Endothelial cell of umbilical vein (primary cell): ENCODE results near the gene SORCS2. TPM values are rescaled to one million over a fixed set of nuclear protein-coding genes. Genes with fewer than 3 reads are reported as not detected.

ENCODE experiments used
- BruUV-seq: library from RNA; stranded (reverse); fragments of 400-500 nt; replicated peaks from 2 replicates; lab custom pipeline; 2021; lab: Mats Ljungman, UMichigan
- CTCF ChIA-PET: fragments of 300-600, 350-600 bp; sonication (Branson Sonifier 250); formaldehyde crosslinking; loops from one replicate; lab custom pipeline; 2021; ENCODE audit warnings: antibody characterized with exemption, inconsistent platforms; lab: Charles Lee
- POLR2A ChIA-PET: fragments of 300-600, 350-600 bp; sonication (Branson Sonifier 250); formaldehyde crosslinking; loops from one replicate; lab custom pipeline; 2021; ENCODE audit warnings: antibody characterized with exemption, inconsistent platforms; lab: Charles Lee
- DNase-seq: peaks from one replicate; pipeline ENCODE4 v3.0.0-alpha.2; 2011; ENCODE audit warnings: low read depth, low spot score
- FAIRE-seq: peaks from 2 replicates; lab custom pipeline; 2011; peaks lifted over from hg19 to GRCh38; lab: Jason Lieb, UNC
- H2AFZ ChIP-seq: 2 replicates; pipeline ENCODE4 v1.6.0; 2012; ENCODE audit warnings: low read depth, low read length, control low read depth, inconsistent platforms
- H3K27ac ChIP-seq: 2 replicates; pipeline ENCODE4 v1.5.1; 2011; ENCODE audit warnings: low read depth, mild to moderate bottlenecking, control low read depth, low read length, moderate library complexity; ENCODE audit not compliant: insufficient read depth
- H3K27me3 ChIP-seq, 2 experiments: 2 replicates each; pipeline versions ENCODE4 v1.6.0 to v1.6.1; 2011; ENCODE audit warnings: low read length in 2 of 2, mixed read lengths in 1 of 2; ENCODE audit not compliant: control insufficient read depth in 2 of 2, insufficient read depth in 2 of 2
- H3K36me3 ChIP-seq, 2 experiments: 2 replicates in 1 of 2; 3 replicates in 1 of 2; pipeline ENCODE4 v1.5.1; 2011; ENCODE audit warnings: low read length in 2 of 2, mild to moderate bottlenecking in 1 of 2, moderate library complexity in 1 of 2; ENCODE audit not compliant: control insufficient read depth in 2 of 2, insufficient read depth in 2 of 2; ENCODE audit errors: extremely low read depth in 1 of 2
- H3K4me1 ChIP-seq: 3 replicates; pipeline ENCODE4 v1.5.1; 2011; ENCODE audit warnings: mild to moderate bottlenecking, low read length; ENCODE audit not compliant: control insufficient read depth, insufficient read depth; ENCODE audit errors: extremely low read depth
- H3K4me2 ChIP-seq: 2 replicates; pipeline ENCODE4 v1.6.1; 2011; ENCODE audit warnings: low read length, control low read depth, mixed read lengths; ENCODE audit not compliant: insufficient read depth
- H3K4me3 ChIP-seq, 3 experiments: fragments of 200-600 bp in 1 of 3; sonication (generic), shearing (Covaris generic) in 1 of 3; replicated peaks in 1 of 3; 2 replicates each; pipeline ENCODE4 v1.5.1; 2011 to 2016; ENCODE audit warnings: control low read depth in 3 of 3, low read length in 3 of 3, mild to moderate bottlenecking in 2 of 3, inconsistent platforms in 1 of 3, low read depth in 1 of 3, moderate library complexity in 1 of 3; ENCODE audit not compliant: insufficient read depth in 1 of 3
- H3K79me2 ChIP-seq: 2 replicates; pipeline ENCODE4 v1.6.0; 2012; ENCODE audit warnings: low read length, inconsistent platforms; ENCODE audit not compliant: control insufficient read depth, insufficient read depth
- H3K9ac ChIP-seq: replicated peaks from 2 replicates; pipeline ENCODE3; 2011; ENCODE audit warnings: low read length, control low read depth; ENCODE audit not compliant: insufficient read depth; ENCODE audit errors: extremely low read depth
- H3K9me1 ChIP-seq: replicated peaks from 3 replicates; pipeline ENCODE4 v1.6.0; 2011; ENCODE audit warnings: mild to moderate bottlenecking, low read length; ENCODE audit not compliant: control insufficient read depth, insufficient read depth; ENCODE audit errors: extremely low read depth
- H3K9me3 ChIP-seq: replicated peaks from 2 replicates; pipeline ENCODE4 v1.5.1; 2012; ENCODE audit warnings: low read length, inconsistent platforms; ENCODE audit not compliant: control insufficient read depth, insufficient read depth
- H4K20me1 ChIP-seq: replicated peaks from 2 replicates; pipeline ENCODE3; 2011; ENCODE audit warnings: mild to moderate bottlenecking, low read length; ENCODE audit not compliant: control insufficient read depth, insufficient read depth; ENCODE audit errors: extremely low read depth
- CTCF ChIP-seq, 2 donors: IDR thresholded peaks; 1 replicate in 1 of 2; 2 replicates in 1 of 2; pipeline ENCODE4 v1.5.1; 2011; ENCODE audit warnings: low read length in 2 of 2, mild to moderate bottlenecking in 2 of 2, moderate library complexity in 2 of 2, control low read depth in 1 of 2, inconsistent platforms in 1 of 2, low read depth in 1 of 2; ENCODE audit not compliant: insufficient read depth in 1 of 2; ENCODE audit errors: extremely low read depth in 1 of 2
- EZH2 ChIP-seq: IDR thresholded peaks from 2 replicates; pipeline ENCODE4 v1.6.1; 2012; ENCODE audit warnings: borderline replicate concordance, low read depth, mild to moderate bottlenecking, moderate library complexity, low read length, inconsistent platforms; ENCODE audit not compliant: severe bottlenecking
- FOS ChIP-seq: IDR thresholded peaks from 2 replicates; pipeline ENCODE4 v1.6.1; 2011; ENCODE audit warnings: mild to moderate bottlenecking, low read length, moderate library complexity, borderline replicate concordance; ENCODE audit not compliant: insufficient read depth
- GATA2 ChIP-seq: IDR thresholded peaks from 2 replicates; pipeline ENCODE4 v1.7.0; 2011; ENCODE audit warnings: low read depth, mild to moderate bottlenecking, moderate library complexity, mixed read lengths, low read length; ENCODE audit not compliant: insufficient read length, insufficient read depth
- JUN ChIP-seq: IDR thresholded peaks from 2 replicates; pipeline ENCODE4 v1.6.1; 2011; ENCODE audit warnings: borderline replicate concordance, low read depth; ENCODE audit not compliant: insufficient read length, insufficient read depth
- MYC ChIP-seq: IDR thresholded peaks from one replicate; pipeline ENCODE4 v1.6.1; 2011; ENCODE audit warnings: mild to moderate bottlenecking, low read depth, low read length
- POLR2A ChIP-seq: IDR thresholded peaks from 2 replicates; pipeline ENCODE4 v1.6.1; 2012; ENCODE audit warnings: low read depth, mild to moderate bottlenecking, control low read depth, low read length
- POLR2AphosphoS5 ChIP-seq: IDR thresholded peaks from 2 replicates; pipeline ENCODE4 v1.6.1; 2012; ENCODE audit warnings: low read depth, mild to moderate bottlenecking, control low read depth, low read length, moderate library complexity; ENCODE audit not compliant: insufficient read depth
- dilution Hi-C: fragments of 300-500 bp; cut with MboI; formaldehyde crosslinking; loops from one replicate; pipeline ENCODE4 v1.15.0; 2019; ENCODE audit warnings: low sequenced_read_pairs; ENCODE audit not compliant: extremely low pct_ligation_motif_present
- intact Hi-C: fragments of 100-400 bp; cut with micrococcal nuclease; formaldehyde crosslinking; loops from one replicate; pipeline ENCODE4 v1.10.0; 2022
- polyA plus RNA-seq, 4 experiments: library from polyadenylated mRNA; depleted of rRNA in 3 of 4; stranded (reverse) in 3 of 4; unstranded in 1 of 4; fragments of >200 nt; gene quantifications; 2 replicates each; pipeline versions ENCODE4 v1.2.1 to v1.2.3, GENCODE V29; 2011 to 2012; ENCODE audit warnings: missing spikeins in 1 of 4
- total RNA-seq: library from RNA; stranded (reverse); gene quantifications from 2 replicates; pipeline ENCODE4 v1.2.3, GENCODE V29; 2021
- TF ChIP-seq, protein P1 (sequence below): IDR thresholded peaks from 2 replicates; pipeline ENCODE4 v1.6.1; 2011; ENCODE audit not compliant: insufficient read depth, insufficient read length

Gene SORCS2
- total and polyA plus RNA-seq, 2 donors (not counting 3 experiments of a cell fraction or from before 2014, with no cell fraction given), result not detected

DNA sequence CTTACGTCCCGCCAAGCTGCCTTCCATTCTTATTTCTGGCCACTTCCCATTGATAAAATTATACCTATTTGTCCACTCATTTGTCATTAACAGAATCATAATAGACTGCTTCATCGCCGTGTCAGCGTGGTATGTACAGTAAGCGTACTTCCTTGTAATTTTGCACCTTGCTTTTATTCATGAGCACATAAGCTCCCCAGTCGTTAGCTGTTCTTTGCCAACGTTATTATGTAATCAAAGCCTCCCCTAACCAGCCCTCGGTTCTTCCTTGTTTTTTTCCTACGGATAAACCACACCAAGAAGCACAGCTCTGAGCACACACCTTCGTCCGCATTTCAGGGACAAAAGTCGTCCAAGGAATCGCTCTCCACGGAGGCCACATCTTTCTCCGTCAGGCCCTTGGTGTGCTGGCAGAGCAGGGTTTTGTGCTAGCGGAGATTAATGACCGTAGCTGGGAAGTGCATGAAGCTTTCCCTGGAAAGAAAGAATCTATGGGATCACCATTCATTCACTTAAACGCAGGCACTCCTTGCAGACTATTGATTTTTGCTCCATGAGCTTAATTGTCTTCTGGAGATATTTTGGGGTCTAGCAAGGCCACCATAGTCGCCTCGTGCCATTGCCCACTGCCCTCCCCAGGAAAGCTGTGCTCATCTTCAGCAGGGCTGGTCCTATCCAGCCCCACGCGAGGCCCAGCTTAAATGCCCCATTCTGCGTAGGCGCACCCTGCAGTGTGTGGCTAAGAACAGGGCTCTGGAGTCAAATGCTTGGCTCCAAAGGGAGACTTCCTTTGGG lies 443.3 kb downstream of the SORCS2 start:
- no peaks in the 10 kb centered on the region for H3K9me3 ChIP-seq
- BruUV-seq, result no TSS peak
- H3K4me3 ChIP-seq, result no peak overlapping the region
- no peak overlapping the region for H3K4me2 ChIP-seq
- no peaks in the 10 kb centered on the region for H4K20me1 ChIP-seq
- POLR2A ChIA-PET, result no interaction called here
- dilution Hi-C loops (no loop called here), intact Hi-C loops (no loop called here)
- H3K36me3 ChIP-seq, result no peaks in the 10 kb centered on the region
- H3K4me1 ChIP-seq, result peaks cover 9% of the 10 kb centered on the region
- TF ChIP-seq MYC (no peak), JUN (no peak), EZH2 (no peak), FOS (no peak), POLR2A (no peak), POLR2AphosphoS5 (no peak), GATA2 (no peak), CTCF (IDR thresholded peaks at IDR 0.05; ENCODE audit: extremely low read depth in 1 of 2, insufficient read depth in 1 of 2, low read depth in 1 of 2, low read length in 2 of 2) (no peak)
- TF ChIP-seq, protein P1, sequence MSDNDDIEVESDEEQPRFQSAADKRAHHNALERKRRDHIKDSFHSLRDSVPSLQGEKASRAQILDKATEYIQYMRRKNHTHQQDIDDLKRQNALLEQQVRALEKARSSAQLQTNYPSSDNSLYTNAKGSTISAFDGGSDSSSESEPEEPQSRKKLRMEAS, result no peak
- FAIRE-seq (no peak), DNase-seq (no peak)
- H3K9ac ChIP-seq, result no peak overlapping the region
- H3K9me1 ChIP-seq, result no peaks in the 10 kb centered on the region
- no peak overlapping the region for H2AFZ ChIP-seq
- CTCF ChIA-PET, result interaction anchor here (1.5 kb wide), 1 partner anchor 8 kb away, joined by 3 read pairs; no protein-coding TSS in a partner anchor
- no peak overlapping the region for H3K27ac ChIP-seq
- peaks cover 2 to 5% of the 10 kb centered on the region in 2 experiments for H3K27me3 ChIP-seq
- no peaks in the 10 kb centered on the region for H3K79me2 ChIP-seq
